ENCODE data around the gene ARHGEF5.

DNA sequence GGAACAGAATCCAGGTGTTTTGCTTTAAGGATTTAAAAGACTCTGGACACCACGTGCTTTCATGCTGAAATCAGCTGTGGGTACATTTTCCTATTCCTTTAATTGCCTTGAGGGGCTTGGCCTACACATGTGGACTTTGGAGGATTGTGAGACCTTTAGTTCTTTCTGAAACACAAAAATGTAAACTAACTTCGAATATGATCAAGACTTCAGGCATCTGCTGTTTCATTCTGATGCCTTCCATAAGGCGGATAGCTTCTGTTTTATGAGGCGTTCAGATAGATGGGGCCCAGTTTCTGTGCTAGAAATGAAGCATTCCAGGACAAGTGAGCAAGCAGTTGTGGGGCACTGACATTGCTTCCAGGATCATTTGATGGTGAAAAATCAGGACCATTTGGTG, 49.7 kb downstream of the ARHGEF5 start:
- TF ChIP-seq POLR2A (IDR thresholded peaks at IDR 0.05) (no peak), CTCF (IDR thresholded peaks at IDR 0.05) (no peak)
